ENCODE data around the gene RAE1. TPM values are rescaled to one million over a fixed set of nuclear protein-coding genes. Genes with fewer than 3 reads are reported as not detected.

The RAE1 gene
- total and polyA plus RNA-seq, 2 of the 4 experiments (the other 2 are of a cell fraction): 32.8 to 80.5 TPM

- Histone ChIP-seq H2AK9ac (replicated peaks; ENCODE audit: low read depth, low read length, poor library complexity) (peak overlapping the region; percentile 35), H4K91ac (ENCODE audit: insufficient read depth, low read depth, low read length) (no peak overlapping the region), H4K20me1 (ENCODE audit: insufficient read depth, low read length) (no peaks in the 10 kb centered on the region; the same call in 1 of the 2 replicates), H3K9me1 (ENCODE audit: insufficient read depth, low read length) (0 out of 2 replicates have a peak, but pooled peaks cover 3% of the 10 kb centered on the region), H2BK120ac (ENCODE audit: low read depth, low read length) (no peak overlapping the region), H2BK15ac (ENCODE audit: low read depth, low read length) (no peak overlapping the region), H2BK20ac (ENCODE audit: low read depth, low read length) (no peak overlapping the region), H3K56ac (ENCODE audit: extremely low read depth, insufficient read depth, low read length) (no peak overlapping the region), H3K4ac (ENCODE audit: low read depth, low read length) (no peak overlapping the region), H3K27me3 (ENCODE audit: control insufficient read depth, insufficient read depth, low read length) (no peaks in the 10 kb centered on the region), H3K27ac (ENCODE audit: insufficient read depth, low read length) (no peak overlapping the region), H3K36me3 (ENCODE audit: control insufficient read depth, insufficient read depth, low read length) (peaks cover 28% of the 10 kb centered on the region), H3K4me3 (ENCODE audit: insufficient read depth, low read depth, low read length) (no peak overlapping the region), H3K4me1 (ENCODE audit: control insufficient read depth, insufficient read depth, low read length) (peaks cover 9% of the 10 kb centered on the region), H2AFZ (replicated peaks; ENCODE audit: low read length, poor library complexity) (peak overlapping the region; percentile 47), H3K14ac (replicated peaks; ENCODE audit: low read depth, low read length) (no peak overlapping the region), H3K79me1 (ENCODE audit: low read depth in 1 of 2, low read length in 2 of 2) (peaks cover 0 to 18% of the 10 kb centered on the region in 2 experiments; a peak in 2 of 4 replicates), H3K9me3 (ENCODE audit: control insufficient read depth, insufficient read depth, low read length) (no peaks in the 10 kb centered on the region), H3K4me2 (ENCODE audit: low read depth, low read length) (no peak overlapping the region), H4K8ac (ENCODE audit: low read depth in 2 of 2, low read length in 2 of 2) (no peak overlapping the region), H2AK5ac (ENCODE audit: low read depth, low read length) (peak overlapping the region; percentile 34; the same call in 1 of the 2 replicates), H3K9ac (ENCODE audit: low read depth, low read length) (no peak overlapping the region), H3K23ac (ENCODE audit: low read depth, low read length) (no peak overlapping the region), H4K5ac (ENCODE audit: low read depth, low read length) (no peak overlapping the region), H2BK5ac (ENCODE audit: low read depth, low read length, poor library complexity, severe bottlenecking) (no peak overlapping the region), H3K18ac (ENCODE audit: low read depth, low read length) (no peak overlapping the region)
- in situ Hi-C loops (cut with MboI; ENCODE audit: low sequenced_read_pairs) (loop anchor here (25.0 kb wide), 1 partner anchor 1644 kb away; the partner anchor contains the start of genes ATP5F1E and PRELID3B), intact Hi-C loops (cut with micrococcal nuclease) (no loop called here), dilution Hi-C loops (cut with HindIII; ENCODE audit: low sequenced_read_pairs, unreplicated experiment) (no loop called here)
- WGBS, 2 experiments (ENCODE audit: extremely low coverage in 2 of 2, insufficient read length in 1 of 2): 90% methylated on average over 2 of the region's 14 CpGs; no CpG with 5 or more reads in 1 of the 2 experiments
- TF ChIP-seq CTCF (conservative IDR thresholded peaks at IDR 0.05; ENCODE audit: low read depth, low read length): no peak
- TF ChIP-seq MAFK (IDR thresholded peaks at IDR 0.05; ENCODE audit: low read depth, low read length): no peak
- ATAC-seq (ENCODE audit: low read depth): no peak
- no TSS peak for BruUV-seq (replicated peaks)
- no peak for DNase-seq
- POLR2A ChIA-PET (ENCODE audit: unreplicated experiment): no interaction called here
- CTCF ChIA-PET: no interaction called here
Observed at GRCh38 chr20:57393321-57394120, 42.5 kb downstream of the RAE1 start.

Measured in IMR-90 (cell line).